Transverse colon (tissue), 4 donors: Measurements from ENCODE around the gene CLDN5. TPM values are rescaled to one million over a fixed set of nuclear protein-coding genes. Genes with fewer than 3 reads are reported as not detected.

Experiments
- DNase-seq: peaks from one replicate; pipeline ENCODE4 v3.0.0-alpha.2; 2019
- H3K27ac ChIP-seq, 4 donors: fragments of 200-600 bp; sonication (generic); 2 replicates each; pipeline ENCODE4 v1.5.1; 2016 to 2018; ENCODE audit warnings: inconsistent platforms in 4 of 4
- H3K27me3 ChIP-seq: fragments of 200-600 bp; sonication (generic); 2 replicates; pipeline ENCODE4 v1.5.1; 2017; ENCODE audit warnings: inconsistent platforms
- H3K36me3 ChIP-seq, 4 donors: fragments of 200-600 bp; sonication (generic); 2 replicates each; pipeline ENCODE4 v1.5.1; 2017 to 2019; ENCODE audit warnings: inconsistent platforms in 4 of 4
- H3K4me1 ChIP-seq, 4 donors: fragments of 200-600 bp; sonication (generic); 2 replicates each; pipeline ENCODE4 v1.5.1; 2017 to 2020; ENCODE audit warnings: inconsistent platforms in 4 of 4
- H3K4me3 ChIP-seq, 4 donors: fragments of 200-600 bp; sonication (generic); 1 replicate in 1 of 4; 2 replicates in 3 of 4; pipeline versions ENCODE4 v1.5.1 to v1.6.1; 2017 to 2019; ENCODE audit warnings: inconsistent platforms in 4 of 4
- H3K9me3 ChIP-seq, 2 donors: fragments of 200-600 bp; sonication (generic); 2 replicates each; pipeline ENCODE4 v1.5.1; 2017 to 2019; ENCODE audit warnings: inconsistent platforms in 2 of 2
- CTCF ChIP-seq, 5 experiments: fragments of 200-600 bp in 3 of 5; fragments of 450-650 bp in 2 of 5; sonication (generic) in 3 of 5; IDR thresholded peaks; 1 replicate in 2 of 5; 2 replicates in 3 of 5; pipeline ENCODE4 v1.5.1; 2016 to 2017; ENCODE audit warnings: antibody characterized with exemption in 5 of 5, inconsistent platforms in 3 of 5, mild to moderate bottlenecking in 2 of 5, moderate library complexity in 1 of 5
- EP300 ChIP-seq: sonication (generic); formaldehyde crosslinking; IDR thresholded peaks from one replicate; pipeline ENCODE4 v1.6.1; 2017; ENCODE audit warnings: antibody characterized with exemption, low read depth
- POLR2A ChIP-seq: fragments of 450-650 bp; IDR thresholded peaks from one replicate; pipeline ENCODE4 v1.6.1; 2016; ENCODE audit warnings: antibody characterized with exemption, mild to moderate bottlenecking, moderate library complexity
- POLR2AphosphoS5 ChIP-seq, 3 donors: sonication (generic); formaldehyde crosslinking; IDR thresholded peaks; one replicate each; pipeline ENCODE4 v1.6.1; 2016; ENCODE audit warnings: antibody characterized with exemption in 3 of 3
- WGBS, 2 donors: methylation state at CpG; one replicate each; pipeline ENCODE4 v1.1.5; 2018; ENCODE audit warnings: low coverage in 1 of 2; 5-methylcytosine and 5-hydroxymethylcytosine counted together
- in situ Hi-C, 4 donors: fragments of 200-750 bp; cut with MboI; loops; one replicate each; pipeline versions ENCODE4 v1.15.0 to v1.15.1; 2017; ENCODE audit warnings: low sequenced_read_pairs in 3 of 4, low pct_ligation_motif_present in 1 of 4, low pct_unique_long_range_greater_than_20kb in 1 of 4
- intact Hi-C: fragments of 100-400 bp; cut with DNase I; formaldehyde crosslinking; loops from one replicate; pipeline ENCODE4 v1.15.1; 2023; ENCODE audit warnings: low total_unique reads
- total RNA-seq, 4 donors: library from RNA; depleted of rRNA; stranded (reverse); fragments of >200 nt; gene quantifications; one replicate each; pipeline ENCODE4 v1.1.0, GENCODE V29; 2016

The CLDN5 gene
- total RNA-seq, 4 donors from 2014 or later: 29.5 to 126 (median 63.9) TPM

GRCh38 chr22:19556963-19557545, 32.8 kb upstream of the CLDN5 start:
- no peak for DNase-seq
- no peaks in the 10 kb centered on the region for H3K4me1 ChIP-seq
- no peak overlapping the region for H3K4me3 ChIP-seq
- H3K27me3 ChIP-seq: no peaks in the 10 kb centered on the region
- in situ Hi-C loops: no loop called here
- TF ChIP-seq POLR2AphosphoS5 (IDR thresholded peaks at IDR 0.05) (no peak), CTCF (IDR thresholded peaks at IDR 0.05) (no peak), POLR2A (no peak), EP300 (no peak)
- H3K36me3 ChIP-seq: no peaks in the 10 kb centered on the region
- no peak overlapping the region for H3K27ac ChIP-seq
- WGBS, 2 donors: 84 to 88% methylated on average over 8 to 10 of the region's 10 CpGs
- no peaks in the 10 kb centered on the region for H3K9me3 ChIP-seq
- intact Hi-C loops: no loop called here

GRCh38 chr22:19555651-19556050, 31.4 kb upstream of the CLDN5 start:
- Histone ChIP-seq H3K27ac (no peak overlapping the region), H3K4me1 (no peaks in the 10 kb centered on the region), H3K27me3 (no peaks in the 10 kb centered on the region), H3K9me3 (no peaks in the 10 kb centered on the region), H3K4me3 (no peak overlapping the region), H3K36me3 (no peaks in the 10 kb centered on the region)
- intact Hi-C loops: no loop called here
- 76% methylated on average over 6 of the region's 6 CpGs; no CpG with 5 or more reads in 1 of the 2 donors for WGBS, 2 donors
- no peak for DNase-seq
- TF ChIP-seq CTCF (IDR thresholded peaks at IDR 0.05) (no peak), POLR2AphosphoS5 (IDR thresholded peaks at IDR 0.05) (no peak), EP300 (no peak), POLR2A (no peak)
- in situ Hi-C loops: no loop called here

DNA sequence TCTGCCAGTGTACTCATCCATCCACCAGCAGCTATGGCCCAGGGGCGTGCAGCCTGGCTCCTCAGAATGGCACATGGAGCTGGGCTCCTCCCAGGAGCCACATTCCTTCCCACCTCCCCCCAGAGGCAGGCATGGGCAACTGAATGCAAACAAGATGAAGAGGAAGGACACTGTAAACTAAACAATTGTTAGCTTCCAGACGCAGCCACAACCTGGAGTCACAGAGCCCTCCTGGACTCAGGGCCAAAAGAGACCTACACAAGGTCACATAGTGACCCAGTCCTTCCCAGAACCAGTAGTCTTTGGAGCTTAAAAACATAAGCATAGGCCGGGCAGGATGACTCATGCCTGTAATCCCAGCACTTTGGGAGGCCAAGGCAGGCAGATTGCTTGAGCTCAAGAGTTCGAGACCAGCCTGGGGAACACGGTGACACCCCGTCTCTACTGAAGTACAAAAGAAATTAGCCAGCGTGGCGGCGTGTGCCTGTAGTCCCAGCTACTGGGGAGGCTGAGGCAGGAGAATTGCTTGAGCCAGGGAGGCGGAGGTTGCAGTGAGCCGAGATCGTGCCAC, 30.7 kb upstream of the CLDN5 start:
- 78 to 80% methylated on average over 8 to 12 of the region's 12 CpGs for WGBS, 2 donors
- Histone ChIP-seq H3K4me3 (no peak overlapping the region), H3K27me3 (no peaks in the 10 kb centered on the region), H3K27ac (no peak overlapping the region), H3K9me3 (no peaks in the 10 kb centered on the region), H3K4me1 (no peaks in the 10 kb centered on the region), H3K36me3 (no peaks in the 10 kb centered on the region)
- TF ChIP-seq EP300: no peak
- TF ChIP-seq POLR2A: no peak
- TF ChIP-seq POLR2AphosphoS5 (IDR thresholded peaks at IDR 0.05): no peak
- TF ChIP-seq CTCF (IDR thresholded peaks at IDR 0.05): no peak
- intact Hi-C loops (no loop called here), in situ Hi-C loops (no loop called here)
- no peak for DNase-seq

DNA sequence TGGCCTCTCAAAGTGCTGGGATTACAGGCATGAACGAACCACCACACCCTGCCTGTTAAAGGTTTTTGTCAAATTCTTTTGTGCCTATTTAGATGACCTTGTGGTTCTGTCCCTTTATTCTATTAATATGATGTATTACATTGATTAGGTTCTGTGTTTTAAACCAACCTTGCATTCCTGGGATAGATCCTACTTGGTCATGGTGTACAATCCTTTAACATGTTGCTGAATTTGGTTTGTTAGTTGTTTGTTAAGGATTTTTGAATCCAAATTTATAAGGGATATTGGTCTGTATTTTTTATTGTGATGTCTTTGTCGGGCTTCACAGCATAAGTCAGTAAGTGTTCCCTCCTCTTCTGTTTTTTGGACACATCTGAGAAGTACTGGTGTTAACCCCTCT, 29.0 kb upstream of the CLDN5 start:
- intact Hi-C loops: no loop called here
- WGBS, 2 donors: 72 to 93% methylated on average over 2 of the region's 2 CpGs
- in situ Hi-C loops: no loop called here
- TF ChIP-seq POLR2AphosphoS5 (IDR thresholded peaks at IDR 0.05) (no peak), EP300 (no peak), CTCF (IDR thresholded peaks at IDR 0.05) (no peak), POLR2A (no peak)
- H3K4me1 ChIP-seq: no peaks in the 10 kb centered on the region
- no peaks in the 10 kb centered on the region for H3K36me3 ChIP-seq
- no peak overlapping the region for H3K27ac ChIP-seq
- DNase-seq: no peak
- H3K27me3 ChIP-seq: no peaks in the 10 kb centered on the region
- H3K4me3 ChIP-seq: no peak overlapping the region
- H3K9me3 ChIP-seq: no peaks in the 10 kb centered on the region
